Activated T-helper 2 cell treated with anti-CD3 and anti-CD28 coated beads, Interferon-gamma antibody, Interleukin-2, Interleukin-4, amounts not matched to agents 10 μg/mL and 5 μg/mL and 100 μg/mL, durations not matched to agents 14 hours and 24 hours and 36 hours (primary cell): ENCODE data around the gene TOGARAM2. TPM values are rescaled to one million over a fixed set of nuclear protein-coding genes. Genes with fewer than 3 reads are reported as not detected.

Source experiments
- DNase-seq: peaks from one replicate; pipeline ENCODE4 v3.0.0; 2021; ENCODE audit warnings: low spot score
- H3K27ac Mint-ChIP-seq: one replicate; pipeline ENCODE4 v1.8.0; 2021; ENCODE audit warnings: mixed read lengths
- H3K27me3 Mint-ChIP-seq: one replicate; pipeline ENCODE4 v1.8.0; 2021; ENCODE audit warnings: low read depth, mixed read lengths
- H3K36me3 Mint-ChIP-seq: one replicate; pipeline ENCODE4 v1.8.0; 2021; ENCODE audit warnings: low read depth, mixed read lengths
- H3K4me1 Mint-ChIP-seq: one replicate; pipeline ENCODE4 v1.8.0; 2021; ENCODE audit warnings: low read depth, mixed read lengths
- H3K4me3 Mint-ChIP-seq: one replicate; pipeline ENCODE4 v1.8.0; 2021; ENCODE audit warnings: low read depth, mild to moderate bottlenecking, moderate library complexity, mixed read lengths
- H3K9me3 Mint-ChIP-seq: one replicate; pipeline ENCODE4 v1.8.0; 2021; ENCODE audit warnings: mixed read lengths
- intact Hi-C: fragments of 100-400 bp; cut with micrococcal nuclease; formaldehyde crosslinking; loops from one replicate; pipeline ENCODE4 v1.15.1; 2023
- total RNA-seq: library from RNA; stranded (reverse); gene quantifications from 2 replicates; pipeline ENCODE4 v1.2.3, GENCODE V29; 2022

TOGARAM2 gene
- total RNA-seq: 3.0 and 4.0 TPM in 2 replicates

- intact Hi-C loops: no loop called here
- no peak within 1 kb of the TSS for H3K27ac Mint-ChIP-seq
Measured at GRCh38 chr2:28981016-28981441, at the start of gene TOGARAM2. TSS of gene TOGARAM2 (plus strand) at chr2:28981298. CDS start at chr2:28994835, 13,537 bp downstream.

GRCh38 chr2:28934769-28935168 is 46.3 kb upstream of the TOGARAM2 start:
- no peak overlapping the region for H3K27ac Mint-ChIP-seq
- no peak for DNase-seq
- H3K27me3 Mint-ChIP-seq: no peaks in the 10 kb centered on the region
- peaks cover 1% of the 10 kb centered on the region for H3K4me1 Mint-ChIP-seq
- no peaks in the 10 kb centered on the region for H3K9me3 Mint-ChIP-seq
- intact Hi-C loops: no loop called here
- peaks cover 83% of the 10 kb centered on the region for H3K36me3 Mint-ChIP-seq
- no peak overlapping the region for H3K4me3 Mint-ChIP-seq

More at GRCh38 chr2:28981016-28981441, at the start of gene TOGARAM2:
- no peaks in the 10 kb centered on the region for H3K9me3 Mint-ChIP-seq
- H3K36me3 Mint-ChIP-seq: no peaks in the 10 kb centered on the region
- no peaks in the 10 kb centered on the region for H3K4me1 Mint-ChIP-seq
- H3K4me3 Mint-ChIP-seq: no peak within 1 kb of the TSS
- DNase-seq: no peak
- no peaks in the 10 kb centered on the region for H3K27me3 Mint-ChIP-seq

- Mint-ChIP-seq H3K4me3 (no peak overlapping the region), H3K4me1 (peaks cover 1% of the 10 kb centered on the region), H3K27me3 (no peaks in the 10 kb centered on the region), H3K27ac (no peak overlapping the region), H3K36me3 (peaks cover 88% of the 10 kb centered on the region), H3K9me3 (no peaks in the 10 kb centered on the region)
- DNase-seq: no peak
- intact Hi-C loops: loop anchor here (5.0 kb wide), 1 partner anchor 34 kb away; no protein-coding TSS in a partner anchor
Measured at GRCh38 chr2:28941008-28941407, 40.1 kb upstream of the TOGARAM2 start.

GRCh38 chr2:28944535-28945248 is 36.4 kb upstream of the TOGARAM2 start:
- H3K36me3 Mint-ChIP-seq: peaks cover 80% of the 10 kb centered on the region
- H3K27ac Mint-ChIP-seq: no peak overlapping the region

GRCh38 chr2:28948160-28948559 is 32.9 kb upstream of the TOGARAM2 start:
- H3K9me3 Mint-ChIP-seq: no peaks in the 10 kb centered on the region
- H3K4me1 Mint-ChIP-seq: peaks cover 2% of the 10 kb centered on the region
- H3K27me3 Mint-ChIP-seq: no peaks in the 10 kb centered on the region
- DNase-seq: no peak
- H3K4me3 Mint-ChIP-seq: no peak overlapping the region
- H3K36me3 Mint-ChIP-seq: peaks cover 57% of the 10 kb centered on the region
- intact Hi-C loops: no loop called here
- no peak overlapping the region for H3K27ac Mint-ChIP-seq

More at GRCh38 chr2:28944535-28945248, 36.4 kb upstream of the TOGARAM2 start:
- Mint-ChIP-seq H3K4me3 (no peak overlapping the region), H3K4me1 (peaks cover 2% of the 10 kb centered on the region), H3K27me3 (no peaks in the 10 kb centered on the region), H3K9me3 (no peaks in the 10 kb centered on the region)
- intact Hi-C loops: loop anchor here (5.0 kb wide), 1 partner anchor 37 kb away; no protein-coding TSS in a partner anchor
- no peak for DNase-seq

- H3K27me3 Mint-ChIP-seq: no peaks in the 10 kb centered on the region
- no peak overlapping the region for H3K4me3 Mint-ChIP-seq
- DNase-seq: no peak
- H3K4me1 Mint-ChIP-seq: peaks cover 2% of the 10 kb centered on the region
- intact Hi-C loops: no loop called here
- H3K36me3 Mint-ChIP-seq: peaks cover 47% of the 10 kb centered on the region
- H3K9me3 Mint-ChIP-seq: no peaks in the 10 kb centered on the region
- H3K27ac Mint-ChIP-seq: no peak overlapping the region
Measured at GRCh38 chr2:28949190-28949589, 31.9 kb upstream of the TOGARAM2 start.

- H3K27ac Mint-ChIP-seq: no peak overlapping the region
- no peaks in the 10 kb centered on the region for H3K27me3 Mint-ChIP-seq
- no peaks in the 10 kb centered on the region for H3K9me3 Mint-ChIP-seq
- peaks cover 42% of the 10 kb centered on the region for H3K36me3 Mint-ChIP-seq
- intact Hi-C loops: no loop called here
- no peak overlapping the region for H3K4me3 Mint-ChIP-seq
- no peak for DNase-seq
- peaks cover 2% of the 10 kb centered on the region for H3K4me1 Mint-ChIP-seq
Measured at GRCh38 chr2:28949617-28950305, 31.3 kb upstream of the TOGARAM2 start.

GRCh38 chr2:28950941-28951630 is 30.0 kb upstream of the TOGARAM2 start:
- peaks cover 31% of the 10 kb centered on the region for H3K36me3 Mint-ChIP-seq
- H3K4me1 Mint-ChIP-seq: peaks cover 8% of the 10 kb centered on the region
- H3K4me3 Mint-ChIP-seq: no peak overlapping the region
- H3K27me3 Mint-ChIP-seq: peaks cover 5% of the 10 kb centered on the region
- H3K9me3 Mint-ChIP-seq: no peaks in the 10 kb centered on the region
- no peak for DNase-seq
- H3K27ac Mint-ChIP-seq: no peak overlapping the region
- intact Hi-C loops: no loop called here

GRCh38 chr2:28951910-28952835 is 28.9 kb upstream of the TOGARAM2 start:
- Mint-ChIP-seq H3K4me1 (peaks cover 10% of the 10 kb centered on the region), H3K27me3 (peaks cover 5% of the 10 kb centered on the region), H3K9me3 (no peaks in the 10 kb centered on the region), H3K27ac (no peak overlapping the region), H3K4me3 (no peak overlapping the region), H3K36me3 (peaks cover 26% of the 10 kb centered on the region)
- DNase-seq: no peak
- intact Hi-C loops: no loop called here

- Mint-ChIP-seq H3K4me1 (peaks cover 12% of the 10 kb centered on the region), H3K27me3 (peaks cover 10% of the 10 kb centered on the region), H3K36me3 (peaks cover 24% of the 10 kb centered on the region), H3K27ac (no peak overlapping the region), H3K9me3 (no peaks in the 10 kb centered on the region), H3K4me3 (no peak overlapping the region)
- DNase-seq: no peak
- intact Hi-C loops: no loop called here
Measured at GRCh38 chr2:28952836-28953211, 28.3 kb upstream of the TOGARAM2 start.

- no peaks in the 10 kb centered on the region for H3K36me3 Mint-ChIP-seq
- intact Hi-C loops: loop anchor here (5.0 kb wide), 3 partner anchors 112 to 887 kb away; partner anchors contain the start of gene CLIP4
- no peaks in the 10 kb centered on the region for H3K9me3 Mint-ChIP-seq
- no peak overlapping the region for H3K4me3 Mint-ChIP-seq
- DNase-seq: no peak
- peaks cover 13% of the 10 kb centered on the region for H3K4me1 Mint-ChIP-seq
- peaks cover 11% of the 10 kb centered on the region for H3K27me3 Mint-ChIP-seq
- no peak overlapping the region for H3K27ac Mint-ChIP-seq
Measured at GRCh38 chr2:28955467-28955866, 25.6 kb upstream of the TOGARAM2 start.

GRCh38 chr2:28956415-28956826 is 24.7 kb upstream of the TOGARAM2 start:
- Mint-ChIP-seq H3K36me3 (no peaks in the 10 kb centered on the region), H3K4me1 (peaks cover 13% of the 10 kb centered on the region), H3K9me3 (no peaks in the 10 kb centered on the region), H3K27ac (no peak overlapping the region), H3K27me3 (peaks cover 11% of the 10 kb centered on the region), H3K4me3 (no peak overlapping the region)
- DNase-seq: peak; percentile 22
- intact Hi-C loops: loop anchor here (5.0 kb wide), 3 partner anchors 111 to 886 kb away; partner anchors contain the start of gene CLIP4
